ENCODE measurements around the gene EDN3. TPM values are rescaled to one million over a fixed set of nuclear protein-coding genes. Genes with fewer than 3 reads are reported as not detected.
"Not testable (repeated sequence)": the region's sequence is repeated elsewhere in the genome, so short reads cannot be mapped to it uniquely, and the experiment has no call there.

EDN3 gene
- total RNA-seq, 6 experiments from 2014 or later: not detected

GRCh38 chr20:59352990-59353389 lies 52.6 kb downstream of the EDN3 start:
- H3K4me3 ChIP-seq: no peak overlapping the region
- H3K36me3 ChIP-seq: no peaks in the 10 kb centered on the region
- no peak for TF ChIP-seq CTCF (IDR thresholded peaks at IDR 0.05)
- DNase-seq (no peak), ATAC-seq (no peak)
- H3K27ac ChIP-seq: no peak overlapping the region
- 79% methylated on average over 8 of the region's 9 CpGs for WGBS (ENCODE audit: insufficient coverage, low coverage, low lambda C conversion rate, missing lambda C conversion rate)
- H3K4me1 ChIP-seq: no peaks in the 10 kb centered on the region
- H3K9me3 ChIP-seq: no peaks in the 10 kb centered on the region
- no peaks in the 10 kb centered on the region for H3K27me3 ChIP-seq
- intact Hi-C loops (cut with DNase I): no loop called here

- intact Hi-C loops (cut with DNase I): no loop called here
- TF ChIP-seq POLR2A (IDR thresholded peaks at IDR 0.05) (no peak), CTCF (IDR thresholded peaks at IDR 0.05) (no peak)
- no peaks in the 10 kb centered on the region for H3K9me3 ChIP-seq
- no peaks in the 10 kb centered on the region for H3K36me3 ChIP-seq
- ATAC-seq: no peak
- no peak for DNase-seq
- no peaks in the 10 kb centered on the region for H3K27me3 ChIP-seq
- 73% methylated on average over 1 of the region's 6 CpGs for WGBS (ENCODE audit: insufficient coverage, low coverage, low lambda C conversion rate, missing lambda C conversion rate)
- H3K27ac ChIP-seq: no peak overlapping the region
- H3K4me3 ChIP-seq: no peak overlapping the region
- H3K4me1 ChIP-seq: no peaks in the 10 kb centered on the region
Observed at GRCh38 chr20:59354460-59354859, 54.0 kb downstream of the EDN3 start.

- no peak overlapping the region for H3K27ac ChIP-seq
- intact Hi-C loops (cut with DNase I): no loop called here
Observed at GRCh38 chr20:59355242-59355641, 54.8 kb downstream of the EDN3 start.

GRCh38 chr20:59356662-59357165 lies 56.3 kb downstream of the EDN3 start:
- DNase-seq: no peak
- 60% methylated on average over 1 of the region's 4 CpGs for WGBS (ENCODE audit: insufficient coverage, low coverage, low lambda C conversion rate, missing lambda C conversion rate)
- Histone ChIP-seq H3K27ac (no peak overlapping the region), H3K9me3 (no peaks in the 10 kb centered on the region), H3K27me3 (no peaks in the 10 kb centered on the region), H3K4me1 (no peaks in the 10 kb centered on the region), H3K36me3 (no peaks in the 10 kb centered on the region), H3K4me3 (no peak overlapping the region)
- TF ChIP-seq POLR2A (IDR thresholded peaks at IDR 0.05) (no peak), CTCF (IDR thresholded peaks at IDR 0.05) (no peak)
- no peak for ATAC-seq
- intact Hi-C loops (cut with DNase I): no loop called here

More at GRCh38 chr20:59355242-59355641, 54.8 kb downstream of the EDN3 start:
- Histone ChIP-seq H3K9me3 (no peaks in the 10 kb centered on the region), H3K27me3 (no peaks in the 10 kb centered on the region), H3K4me1 (no peaks in the 10 kb centered on the region), H3K4me3 (no peak overlapping the region), H3K36me3 (no peaks in the 10 kb centered on the region)
- TF ChIP-seq POLR2A (IDR thresholded peaks at IDR 0.05): no peak
- no peak for TF ChIP-seq CTCF (IDR thresholded peaks at IDR 0.05)
- no peak for ATAC-seq
- WGBS (ENCODE audit: insufficient coverage, low coverage, low lambda C conversion rate, missing lambda C conversion rate): 20% methylated on average over 1 of the region's 2 CpGs
- DNase-seq: no peak

- H3K4me3 ChIP-seq; H3K36me3 ChIP-seq; H3K27ac ChIP-seq; intact Hi-C loops (cut with DNase I); H3K4me1 ChIP-seq; DNase-seq; H3K9me3 ChIP-seq; H3K27me3 ChIP-seq: not testable (repeated sequence)
- 20% methylated on average over 1 of the region's 9 CpGs for WGBS (ENCODE audit: insufficient coverage, low coverage, low lambda C conversion rate, missing lambda C conversion rate)
- peak in 1 of 4 donors; percentile 16 for ATAC-seq
Observed at GRCh38 chr20:59358793-59359192, 58.4 kb downstream of the EDN3 start.
